ENCODE measurements around the gene NR2E1.

GRCh38 chr6:108171291-108171917, 5.6 kb downstream of the NR2E1 start:
- no peak for TF ChIP-seq POLR2A (IDR thresholded peaks at IDR 0.05)
- TF ChIP-seq, protein P1, sequence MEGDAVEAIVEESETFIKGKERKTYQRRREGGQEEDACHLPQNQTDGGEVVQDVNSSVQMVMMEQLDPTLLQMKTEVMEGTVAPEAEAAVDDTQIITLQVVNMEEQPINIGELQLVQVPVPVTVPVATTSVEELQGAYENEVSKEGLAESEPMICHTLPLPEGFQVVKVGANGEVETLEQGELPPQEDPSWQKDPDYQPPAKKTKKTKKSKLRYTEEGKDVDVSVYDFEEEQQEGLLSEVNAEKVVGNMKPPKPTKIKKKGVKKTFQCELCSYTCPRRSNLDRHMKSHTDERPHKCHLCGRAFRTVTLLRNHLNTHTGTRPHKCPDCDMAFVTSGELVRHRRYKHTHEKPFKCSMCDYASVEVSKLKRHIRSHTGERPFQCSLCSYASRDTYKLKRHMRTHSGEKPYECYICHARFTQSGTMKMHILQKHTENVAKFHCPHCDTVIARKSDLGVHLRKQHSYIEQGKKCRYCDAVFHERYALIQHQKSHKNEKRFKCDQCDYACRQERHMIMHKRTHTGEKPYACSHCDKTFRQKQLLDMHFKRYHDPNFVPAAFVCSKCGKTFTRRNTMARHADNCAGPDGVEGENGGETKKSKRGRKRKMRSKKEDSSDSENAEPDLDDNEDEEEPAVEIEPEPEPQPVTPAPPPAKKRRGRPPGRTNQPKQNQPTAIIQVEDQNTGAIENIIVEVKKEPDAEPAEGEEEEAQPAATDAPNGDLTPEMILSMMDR (IDR thresholded peaks at IDR 0.05): no peak

Measured in thyroid gland (tissue), 4 donors.